GM20000 (cell line): ENCODE results near the gene SH3TC2.

Source experiments
- DNase-seq: peaks from one replicate; pipeline ENCODE4 v3.0.0; 2012; ENCODE audit warnings: low spot score
- TF ChIP-seq, protein P1 (sequence below): IDR thresholded peaks from 2 replicates; pipeline ENCODE4 v1.5.1; 2012; ENCODE audit warnings: mild to moderate bottlenecking, control low read depth; ENCODE audit errors: extremely low read depth, missing control alignments

Gene SH3TC2

DNA sequence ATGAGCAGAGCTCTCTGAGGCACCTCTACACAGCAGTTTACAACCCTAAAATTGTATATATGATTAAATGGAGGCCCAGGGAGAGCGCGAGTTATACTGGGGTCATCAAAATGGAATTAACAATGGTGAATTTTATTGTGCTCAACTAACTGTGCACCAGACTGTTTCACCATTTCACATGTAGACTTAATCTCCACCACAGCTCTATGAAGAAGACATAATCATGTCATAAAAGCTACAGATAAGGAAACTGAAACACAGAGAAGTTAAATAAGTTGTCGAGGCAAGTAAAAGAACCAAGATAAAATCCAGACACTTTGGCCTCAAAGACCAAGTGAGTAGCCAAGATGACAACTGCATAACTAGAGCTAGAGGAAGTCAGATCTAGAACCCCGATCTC lies 1.5 kb downstream of the SH3TC2 start:
- DNase-seq = no peak
- TF ChIP-seq, protein P1, sequence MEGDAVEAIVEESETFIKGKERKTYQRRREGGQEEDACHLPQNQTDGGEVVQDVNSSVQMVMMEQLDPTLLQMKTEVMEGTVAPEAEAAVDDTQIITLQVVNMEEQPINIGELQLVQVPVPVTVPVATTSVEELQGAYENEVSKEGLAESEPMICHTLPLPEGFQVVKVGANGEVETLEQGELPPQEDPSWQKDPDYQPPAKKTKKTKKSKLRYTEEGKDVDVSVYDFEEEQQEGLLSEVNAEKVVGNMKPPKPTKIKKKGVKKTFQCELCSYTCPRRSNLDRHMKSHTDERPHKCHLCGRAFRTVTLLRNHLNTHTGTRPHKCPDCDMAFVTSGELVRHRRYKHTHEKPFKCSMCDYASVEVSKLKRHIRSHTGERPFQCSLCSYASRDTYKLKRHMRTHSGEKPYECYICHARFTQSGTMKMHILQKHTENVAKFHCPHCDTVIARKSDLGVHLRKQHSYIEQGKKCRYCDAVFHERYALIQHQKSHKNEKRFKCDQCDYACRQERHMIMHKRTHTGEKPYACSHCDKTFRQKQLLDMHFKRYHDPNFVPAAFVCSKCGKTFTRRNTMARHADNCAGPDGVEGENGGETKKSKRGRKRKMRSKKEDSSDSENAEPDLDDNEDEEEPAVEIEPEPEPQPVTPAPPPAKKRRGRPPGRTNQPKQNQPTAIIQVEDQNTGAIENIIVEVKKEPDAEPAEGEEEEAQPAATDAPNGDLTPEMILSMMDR = no peak

DNA sequence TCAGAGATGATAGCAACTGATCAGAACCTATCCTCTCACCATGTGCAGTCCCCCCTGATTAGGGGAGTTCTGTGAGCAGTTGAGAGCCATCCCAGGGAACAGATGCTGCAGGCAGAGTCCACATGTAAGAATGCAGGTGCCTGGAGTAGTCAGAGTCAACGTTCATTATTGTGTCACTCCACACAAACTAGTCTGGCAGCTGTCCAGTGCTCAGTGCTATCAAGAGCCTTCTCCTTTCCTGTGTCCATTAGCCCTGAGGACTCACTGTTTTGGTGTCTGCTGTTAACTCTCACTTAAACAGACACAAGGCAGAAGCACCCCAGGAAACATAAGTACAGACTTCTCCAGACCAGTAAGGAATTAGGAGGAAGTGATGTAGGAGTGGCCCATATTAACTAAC lies 2.5 kb downstream of the SH3TC2 start:
- no peak for DNase-seq
- TF ChIP-seq, protein P1 = no peak

DNA sequence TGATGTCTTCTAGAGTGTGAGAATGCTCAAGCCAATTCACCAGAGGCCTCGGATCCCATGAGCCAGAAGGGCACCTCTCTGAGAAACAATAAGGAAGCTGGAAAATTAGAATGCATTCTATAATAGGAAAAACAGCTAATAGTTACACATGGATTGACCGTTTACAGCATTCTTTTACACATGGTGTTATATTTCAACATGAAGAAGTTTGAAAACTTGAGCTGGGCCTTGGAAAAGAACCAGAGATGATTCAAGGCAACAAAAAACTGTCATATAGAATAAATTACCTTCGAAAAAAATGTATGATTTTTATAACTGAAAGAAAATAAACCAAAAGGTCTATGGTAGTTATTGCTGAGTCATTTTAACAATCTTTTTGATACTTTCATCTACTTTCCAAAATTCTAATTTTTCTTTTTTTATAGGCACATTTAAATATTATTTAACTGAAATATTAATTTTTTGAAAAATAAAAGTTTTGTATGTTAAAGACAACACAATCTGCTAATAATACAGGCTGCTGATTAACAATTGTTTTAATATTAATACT lies 6.2 kb downstream of the SH3TC2 start:
- DNase-seq = no peak
- TF ChIP-seq, protein P1 = no peak

DNA sequence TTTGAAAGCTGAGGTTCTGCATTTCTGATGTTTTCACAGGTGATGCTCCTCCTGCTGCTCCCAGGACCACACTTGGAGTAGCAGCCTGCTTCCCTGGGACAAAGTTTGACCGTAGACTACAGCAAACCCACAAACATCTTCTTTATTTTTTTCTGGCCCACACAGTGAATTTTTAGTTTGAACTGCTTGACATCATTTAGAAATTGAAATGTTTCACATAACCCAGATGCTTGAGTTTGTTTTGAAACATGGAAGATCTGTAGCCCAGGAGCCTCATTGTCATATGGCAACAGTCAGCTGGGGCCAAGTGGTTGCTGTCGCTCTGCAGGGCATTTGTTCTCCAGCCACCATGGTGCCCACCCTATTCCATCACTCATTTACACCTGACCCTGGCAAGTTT lies 8.4 kb downstream of the SH3TC2 start:
- TF ChIP-seq, protein P1 = no peak
- no peak for DNase-seq

DNA sequence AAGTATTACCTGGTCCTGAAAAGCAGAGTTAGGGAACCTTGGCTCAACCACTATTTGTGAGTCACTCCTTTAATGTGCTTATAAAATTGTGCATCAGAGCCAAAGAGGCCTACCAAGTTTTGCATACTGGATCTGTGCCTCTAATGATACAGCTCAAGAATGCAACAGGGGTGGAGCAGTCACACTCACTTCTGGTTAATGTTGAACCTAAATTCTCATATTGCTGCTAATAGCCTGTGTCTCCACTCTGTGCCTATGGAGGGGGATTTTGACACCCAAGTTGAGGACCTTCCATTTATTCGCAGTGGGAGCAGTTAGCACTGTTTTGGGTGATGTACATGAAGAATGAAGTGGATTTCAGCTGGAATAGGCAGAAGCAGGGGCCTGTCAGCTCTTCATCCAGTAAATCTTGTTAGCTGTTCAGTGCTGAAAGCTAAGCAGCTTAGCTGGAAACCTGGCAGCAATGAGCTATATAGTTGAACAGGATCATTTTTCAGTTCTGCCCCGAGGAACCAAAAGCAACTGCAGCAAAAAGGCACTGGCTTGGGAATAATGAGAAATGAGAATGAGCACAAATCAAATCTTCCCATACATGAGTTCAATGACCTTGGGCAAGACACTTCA lies 9.7 kb downstream of the SH3TC2 start:
- TF ChIP-seq, protein P1 = no peak
- no peak for DNase-seq

DNA sequence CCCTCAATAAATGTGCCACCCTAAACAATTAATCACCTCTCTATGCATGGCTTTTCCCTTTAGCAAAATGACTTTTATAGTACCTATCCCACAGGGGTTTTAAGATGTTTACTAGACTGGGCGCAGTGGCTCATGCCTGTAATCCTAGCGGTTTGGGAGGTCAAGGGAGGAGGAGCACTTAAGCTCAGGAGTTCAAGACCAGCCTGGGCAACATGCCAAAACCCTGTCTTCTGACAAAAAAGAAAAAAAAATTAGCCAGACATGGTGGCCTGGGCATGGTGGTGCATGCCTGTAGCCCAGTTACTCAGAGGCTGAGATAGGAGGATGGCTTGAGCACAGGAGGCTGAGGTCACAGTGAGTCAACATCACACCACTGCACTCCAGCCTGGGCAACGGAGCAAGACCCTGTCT lies 13.5 kb downstream of the SH3TC2 start:
- DNase-seq = no peak
- TF ChIP-seq, protein P1 = no peak

DNA sequence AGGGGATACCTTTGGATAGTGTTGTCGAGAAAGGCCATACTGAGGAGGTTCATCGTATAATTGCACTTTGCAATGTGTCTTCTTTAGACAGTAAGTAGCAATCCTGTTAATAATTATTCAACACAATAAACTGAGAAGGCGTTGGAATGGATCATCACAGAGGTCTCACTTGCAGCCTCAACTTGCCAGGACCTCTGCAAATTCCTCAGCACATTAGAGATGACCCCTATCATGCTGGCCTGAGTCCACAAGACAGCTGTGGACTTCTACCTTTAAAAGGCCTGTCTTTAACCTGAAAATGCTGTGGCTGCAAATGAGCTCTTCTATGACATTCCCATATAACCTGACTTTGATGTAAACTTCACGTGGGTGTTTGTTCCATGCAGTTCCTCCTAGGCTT lies 14.1 kb downstream of the SH3TC2 start:
- DNase-seq = no peak
- TF ChIP-seq, protein P1 = no peak
